ENCODE results near the gene RAB40B.

RAB40B gene

GRCh38 chr17:82692268-82692667, 6.2 kb downstream of the RAB40B start:
- no peak for DNase-seq (ENCODE audit: low read depth, low spot score)

- no peak for DNase-seq (ENCODE audit: low read depth, low spot score)
Measured at GRCh38 chr17:82691714-82692113, 6.8 kb downstream of the RAB40B start.

- no peak for DNase-seq (ENCODE audit: low read depth, low spot score)
Measured at GRCh38 chr17:82690786-82691489, 7.6 kb downstream of the RAB40B start.

- DNase-seq (ENCODE audit: low read depth, low spot score), result no peak
Measured at GRCh38 chr17:82689077-82689476, 9.4 kb downstream of the RAB40B start.

- no peak for DNase-seq (ENCODE audit: low read depth, low spot score)
Measured at GRCh38 chr17:82687871-82688270, 10.6 kb downstream of the RAB40B start.

GRCh38 chr17:82687375-82687861, 11.1 kb downstream of the RAB40B start:
- no peak for DNase-seq (ENCODE audit: low read depth, low spot score)

- DNase-seq (ENCODE audit: low read depth, low spot score), result no peak
Measured at GRCh38 chr17:82686366-82687324, 11.9 kb downstream of the RAB40B start.

- no peak for DNase-seq (ENCODE audit: low read depth, low spot score)
Measured at GRCh38 chr17:82685291-82685690, 13.2 kb downstream of the RAB40B start.

- no peak for DNase-seq (ENCODE audit: low read depth, low spot score)
Measured at GRCh38 chr17:82684228-82684841, 14.2 kb downstream of the RAB40B start.

GRCh38 chr17:82683534-82683933, 15.0 kb downstream of the RAB40B start:
- no peak for DNase-seq (ENCODE audit: low read depth, low spot score)

GRCh38 chr17:82681547-82681946, 17.0 kb downstream of the RAB40B start:
- no peak for DNase-seq (ENCODE audit: low read depth, low spot score)

GRCh38 chr17:82679586-82680465, 18.7 kb downstream of the RAB40B start:
- no peak for DNase-seq (ENCODE audit: low read depth, low spot score)

- no peak for DNase-seq (ENCODE audit: low read depth, low spot score)
Measured at GRCh38 chr17:82678265-82678891, 20.1 kb downstream of the RAB40B start.

GRCh38 chr17:82677353-82677925, 21.1 kb downstream of the RAB40B start:
- no peak for DNase-seq (ENCODE audit: low read depth, low spot score)

GRCh38 chr17:82675476-82676245, 22.8 kb downstream of the RAB40B start:
- no peak for DNase-seq (ENCODE audit: low read depth, low spot score)

GRCh38 chr17:82674656-82675475, 23.6 kb downstream of the RAB40B start:
- DNase-seq (ENCODE audit: low read depth, low spot score), result no peak

GRCh38 chr17:82670661-82671450, 27.6 kb downstream of the RAB40B start:
- no peak for DNase-seq (ENCODE audit: low read depth, low spot score)

- no peak for DNase-seq (ENCODE audit: low read depth, low spot score)
Measured at GRCh38 chr17:82668631-82669099, 29.8 kb downstream of the RAB40B start.

All from activated naive CD8-positive, alpha-beta T cell treated with anti-CD3 and anti-CD28 coated beads, Interleukin-2, amount 50 U/mL, for 16 hours (primary cell).